ENCODE results near the gene TOLLIP.

Gene TOLLIP

GRCh38 chr11:1228101-1228821, 81.2 kb downstream of the TOLLIP start:
- H3K4me2 ChIP-seq (ENCODE audit: low read length): no peak overlapping the region
- no peak for TF ChIP-seq CTCF (IDR thresholded peaks at IDR 0.05)
- H3K27me3 ChIP-seq (ENCODE audit: control insufficient read depth, insufficient read depth, low read length): no peaks in the 10 kb centered on the region
- H3K79me2 ChIP-seq: no peaks in the 10 kb centered on the region
- no peaks in the 10 kb centered on the region for H3K36me3 ChIP-seq (ENCODE audit: control insufficient read depth, insufficient read depth, low read length)
- no peak overlapping the region for H3K4me3 ChIP-seq (ENCODE audit: low read depth, low read length)
- H3K9ac ChIP-seq: no peak overlapping the region
- no peak overlapping the region for H3K27ac ChIP-seq
- H2AFZ ChIP-seq: no peak overlapping the region
- no peaks in the 10 kb centered on the region for H3K9me3 ChIP-seq (ENCODE audit: control insufficient read depth, low read length)
- no peaks in the 10 kb centered on the region for H3K4me1 ChIP-seq

- no peaks in the 10 kb centered on the region for H3K27me3 ChIP-seq (ENCODE audit: control insufficient read depth, insufficient read depth, low read length)
- H3K4me3 ChIP-seq (ENCODE audit: low read depth, low read length): no peak overlapping the region
- H3K36me3 ChIP-seq (ENCODE audit: control insufficient read depth, insufficient read depth, low read length): no peaks in the 10 kb centered on the region
- no peaks in the 10 kb centered on the region for H3K79me2 ChIP-seq
- H3K27ac ChIP-seq: no peak overlapping the region
- H3K9me3 ChIP-seq (ENCODE audit: control insufficient read depth, low read length): no peaks in the 10 kb centered on the region
- no peak overlapping the region for H2AFZ ChIP-seq
- no peak for TF ChIP-seq CTCF (IDR thresholded peaks at IDR 0.05)
- H3K4me2 ChIP-seq (ENCODE audit: low read length): no peak overlapping the region
- no peaks in the 10 kb centered on the region for H3K4me1 ChIP-seq
- H3K9ac ChIP-seq: no peak overlapping the region
Measured at GRCh38 chr11:1227551-1228100, 81.8 kb downstream of the TOLLIP start.

- no peaks in the 10 kb centered on the region for H3K27me3 ChIP-seq (ENCODE audit: control insufficient read depth, insufficient read depth, low read length)
Measured at GRCh38 chr11:1226986-1227550, 82.4 kb downstream of the TOLLIP start.

GRCh38 chr11:1226226-1226985, 83.0 kb downstream of the TOLLIP start:
- Histone ChIP-seq H3K27me3 (ENCODE audit: control insufficient read depth, insufficient read depth, low read length) (no peaks in the 10 kb centered on the region), H3K36me3 (ENCODE audit: control insufficient read depth, insufficient read depth, low read length) (no peaks in the 10 kb centered on the region), H3K4me1 (no peaks in the 10 kb centered on the region)

More at GRCh38 chr11:1226986-1227550, 82.4 kb downstream of the TOLLIP start:
- H2AFZ ChIP-seq: no peak overlapping the region
- no peaks in the 10 kb centered on the region for H3K9me3 ChIP-seq (ENCODE audit: control insufficient read depth, low read length)
- no peaks in the 10 kb centered on the region for H3K4me1 ChIP-seq
- H3K4me2 ChIP-seq (ENCODE audit: low read length): no peak overlapping the region
- H3K79me2 ChIP-seq: no peaks in the 10 kb centered on the region
- no peak for TF ChIP-seq CTCF (IDR thresholded peaks at IDR 0.05)
- H3K36me3 ChIP-seq (ENCODE audit: control insufficient read depth, insufficient read depth, low read length): no peaks in the 10 kb centered on the region
- no peak overlapping the region for H3K4me3 ChIP-seq (ENCODE audit: low read depth, low read length)
- H3K27ac ChIP-seq: no peak overlapping the region
- H3K9ac ChIP-seq: no peak overlapping the region

More at GRCh38 chr11:1226226-1226985, 83.0 kb downstream of the TOLLIP start:
- TF ChIP-seq CTCF (IDR thresholded peaks at IDR 0.05): no peak
- Histone ChIP-seq H3K4me2 (ENCODE audit: low read length) (no peak overlapping the region), H3K79me2 (no peaks in the 10 kb centered on the region), H3K27ac (no peak overlapping the region), H3K4me3 (ENCODE audit: low read depth, low read length) (no peak overlapping the region), H3K9ac (no peak overlapping the region), H3K9me3 (ENCODE audit: control insufficient read depth, low read length) (no peaks in the 10 kb centered on the region), H2AFZ (no peak overlapping the region)

All from parathyroid adenoma (tissue), 2 donors.